GM20000 (cell line): ENCODE measurements around the gene ZKSCAN5.
A peak's percentile ranks its signal among the peaks of the same experiment; 100 is the strongest.
"Not testable (repeated sequence)": the region's sequence is repeated elsewhere in the genome, so short reads cannot be mapped to it uniquely, and the experiment has no call there.

Experiments used
- DNase-seq: peaks from one replicate; pipeline ENCODE4 v3.0.0; 2012; ENCODE audit warnings: low spot score
- TF ChIP-seq, protein P1 (sequence below): IDR thresholded peaks from 2 replicates; pipeline ENCODE4 v1.5.1; 2012; ENCODE audit warnings: mild to moderate bottlenecking, control low read depth; ENCODE audit errors: extremely low read depth, missing control alignments

The ZKSCAN5 gene

DNA sequence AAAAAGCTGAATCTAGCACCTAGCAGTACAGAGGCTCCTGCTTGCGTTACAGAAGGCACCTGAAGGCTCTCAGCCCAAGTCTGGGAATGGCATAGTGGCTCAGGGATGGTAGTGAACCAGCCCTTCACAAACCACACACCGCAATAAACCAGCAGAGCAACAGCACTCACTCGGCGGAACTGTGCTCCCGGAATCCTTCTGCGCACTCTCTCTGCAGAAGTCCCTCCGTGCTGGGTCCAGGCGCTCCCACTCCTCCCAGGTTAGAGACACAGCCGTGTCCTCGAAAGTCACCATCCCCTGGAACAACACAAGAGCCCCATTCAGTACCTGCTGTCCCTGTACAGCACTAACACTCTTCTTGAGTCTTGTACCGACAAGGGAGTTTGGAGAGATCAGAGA is 5.9 kb upstream of the ZKSCAN5 start:
- no peak for DNase-seq
- TF ChIP-seq, protein P1, sequence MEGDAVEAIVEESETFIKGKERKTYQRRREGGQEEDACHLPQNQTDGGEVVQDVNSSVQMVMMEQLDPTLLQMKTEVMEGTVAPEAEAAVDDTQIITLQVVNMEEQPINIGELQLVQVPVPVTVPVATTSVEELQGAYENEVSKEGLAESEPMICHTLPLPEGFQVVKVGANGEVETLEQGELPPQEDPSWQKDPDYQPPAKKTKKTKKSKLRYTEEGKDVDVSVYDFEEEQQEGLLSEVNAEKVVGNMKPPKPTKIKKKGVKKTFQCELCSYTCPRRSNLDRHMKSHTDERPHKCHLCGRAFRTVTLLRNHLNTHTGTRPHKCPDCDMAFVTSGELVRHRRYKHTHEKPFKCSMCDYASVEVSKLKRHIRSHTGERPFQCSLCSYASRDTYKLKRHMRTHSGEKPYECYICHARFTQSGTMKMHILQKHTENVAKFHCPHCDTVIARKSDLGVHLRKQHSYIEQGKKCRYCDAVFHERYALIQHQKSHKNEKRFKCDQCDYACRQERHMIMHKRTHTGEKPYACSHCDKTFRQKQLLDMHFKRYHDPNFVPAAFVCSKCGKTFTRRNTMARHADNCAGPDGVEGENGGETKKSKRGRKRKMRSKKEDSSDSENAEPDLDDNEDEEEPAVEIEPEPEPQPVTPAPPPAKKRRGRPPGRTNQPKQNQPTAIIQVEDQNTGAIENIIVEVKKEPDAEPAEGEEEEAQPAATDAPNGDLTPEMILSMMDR: no peak

DNA sequence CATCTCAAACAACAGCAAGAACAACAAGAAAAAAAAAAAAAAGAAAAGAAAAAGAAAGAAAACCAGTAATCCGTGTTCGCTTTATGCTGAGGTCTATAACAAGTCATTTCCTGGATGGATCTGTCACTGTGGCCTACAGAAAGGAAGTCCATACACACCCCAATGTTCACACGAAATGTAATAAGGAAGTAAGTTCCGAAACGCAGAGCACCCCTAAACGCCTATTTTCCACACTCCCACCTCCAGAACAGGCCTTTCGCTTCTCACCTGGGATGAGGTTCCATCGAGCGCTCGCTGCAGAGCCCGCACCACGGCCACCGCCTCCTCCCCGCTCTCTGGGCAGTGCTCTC is 5.1 kb upstream of the ZKSCAN5 start:
- no peak for DNase-seq
- TF ChIP-seq, protein P1: no peak

DNA sequence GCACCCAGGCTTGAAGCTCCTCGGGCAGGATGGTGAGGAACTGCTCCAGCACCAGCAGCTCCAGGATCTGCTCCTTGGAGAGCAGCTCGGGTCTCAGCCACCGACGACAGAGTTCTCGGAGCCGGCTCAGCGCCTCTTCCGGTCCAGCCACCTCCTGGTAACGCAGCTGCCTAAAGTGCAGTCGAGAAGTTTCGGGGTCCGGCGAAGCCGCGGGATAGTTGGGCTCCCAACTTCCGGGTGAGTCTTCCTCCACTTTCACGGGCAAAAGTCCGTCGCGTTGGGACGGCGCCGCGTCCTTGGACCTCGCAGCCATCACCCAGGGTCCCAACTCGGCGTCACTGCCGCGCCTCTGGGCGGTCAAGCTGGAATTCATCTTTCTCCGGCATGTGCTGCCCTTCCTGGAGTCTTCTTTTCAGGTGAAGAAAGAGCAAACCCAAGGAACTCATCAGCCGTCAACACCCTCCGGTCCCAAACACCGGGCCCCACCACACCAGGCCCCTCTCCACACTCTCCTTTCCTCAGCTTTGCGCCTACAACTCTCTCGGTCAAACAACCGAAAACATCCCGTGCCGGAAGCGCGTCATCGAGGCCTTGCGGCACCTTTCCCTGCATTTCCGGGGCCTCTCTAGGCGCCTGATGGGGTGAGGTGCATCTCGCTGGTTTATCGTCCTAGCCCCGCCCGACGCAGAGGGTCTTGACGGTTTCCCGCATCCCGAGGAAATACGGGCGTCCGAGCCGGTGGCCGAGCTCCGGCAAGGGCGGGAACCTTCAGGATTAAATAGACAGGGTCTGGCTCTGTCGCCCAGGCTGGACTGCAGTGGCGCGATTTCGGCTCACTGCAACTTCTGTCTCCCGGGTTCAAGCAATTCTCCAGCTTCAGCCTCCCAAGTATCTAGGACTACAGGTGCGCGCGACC is 4.5 kb upstream of the ZKSCAN5 start, which contains the start of gene ZNF394:
TSS of gene ZNF394 (minus strand) at position 561 of the 916 bp plus-strand sequence. CDS start at position 373, 188 bp downstream.
- TF ChIP-seq, protein P1: no peak

DNA sequence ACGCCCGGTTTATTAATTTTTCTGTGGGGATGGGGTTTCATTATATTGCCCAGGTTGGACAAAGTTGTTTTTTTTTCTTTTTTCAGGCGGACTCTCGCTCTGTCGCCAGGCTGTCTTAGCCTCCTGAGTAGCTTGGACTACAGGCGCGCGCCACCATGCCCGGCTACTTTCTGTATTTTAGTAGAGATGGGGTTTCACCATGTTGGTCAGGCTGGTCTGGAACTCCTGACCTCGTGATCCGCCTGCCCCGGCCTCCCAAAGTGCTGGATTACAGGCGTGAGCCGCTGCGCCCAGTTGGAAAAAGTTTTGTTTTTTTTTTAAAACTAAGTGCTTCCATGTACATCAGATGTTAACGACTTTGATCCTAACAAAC is 3.8 kb upstream of the ZKSCAN5 start:
- DNase-seq: no peak
- TF ChIP-seq, protein P1: no peak

More for the DNA sequence above, 4.5 kb upstream of the ZKSCAN5 start, which contains the start of gene ZNF394:
- peak; percentile 83 for DNase-seq

DNA sequence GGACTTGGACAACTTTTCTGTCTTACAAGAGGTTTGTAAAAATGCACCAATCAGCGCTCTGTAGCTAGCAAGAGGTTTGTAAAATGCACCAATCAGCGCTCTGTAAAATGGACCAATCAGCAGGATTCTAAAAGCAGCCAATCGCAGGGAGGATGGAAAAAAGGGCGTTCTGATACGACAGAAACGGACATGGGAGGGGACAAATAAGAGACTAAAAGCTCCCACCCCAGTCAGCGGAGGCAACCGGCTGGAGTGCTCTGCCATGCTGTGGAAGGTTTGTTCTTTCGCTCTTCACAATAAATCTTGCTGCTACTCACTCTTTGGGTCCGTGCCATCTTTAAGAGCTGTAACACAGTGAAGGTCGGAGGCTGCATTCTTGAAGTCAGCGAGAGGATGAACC is 3.2 kb upstream of the ZKSCAN5 start:
- not testable (repeated sequence) for DNase-seq

DNA sequence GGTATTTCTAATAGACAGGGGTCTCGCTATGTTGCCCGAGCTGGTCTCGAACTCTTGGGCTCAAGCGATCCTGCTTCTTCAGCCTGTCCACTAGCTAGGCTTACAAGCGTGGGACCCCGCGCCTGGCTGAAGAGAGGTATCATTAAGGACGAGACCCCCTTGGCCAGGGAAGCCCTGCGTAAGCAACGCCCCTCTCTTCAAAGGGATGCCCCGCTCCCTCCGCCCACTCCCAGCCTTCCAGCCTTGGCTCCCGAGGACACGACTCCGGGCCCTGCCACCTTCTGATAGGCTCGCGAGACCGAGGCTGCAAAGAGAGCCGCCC is 220 bp upstream of the ZKSCAN5 start:
- TF ChIP-seq, protein P1: no peak
- no peak for DNase-seq

DNA sequence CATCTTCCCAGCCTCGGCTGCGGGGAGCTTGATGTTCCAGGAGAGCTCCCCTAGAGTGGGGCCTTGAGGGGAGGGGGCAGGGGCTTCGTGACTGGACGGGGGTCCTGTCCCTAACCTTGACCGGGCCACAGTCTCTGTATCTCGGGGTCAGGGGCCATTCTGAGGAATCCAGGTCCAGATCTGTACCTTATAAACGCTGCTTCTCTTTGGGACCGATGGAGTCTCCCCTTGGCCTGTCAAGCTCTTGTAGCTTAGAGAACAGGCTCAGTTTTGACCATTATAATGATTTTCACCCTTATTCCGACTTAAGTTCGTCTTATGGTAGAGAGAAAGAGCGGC is 831 bp downstream of the ZKSCAN5 start:
- DNase-seq: no peak
- TF ChIP-seq, protein P1: no peak

DNA sequence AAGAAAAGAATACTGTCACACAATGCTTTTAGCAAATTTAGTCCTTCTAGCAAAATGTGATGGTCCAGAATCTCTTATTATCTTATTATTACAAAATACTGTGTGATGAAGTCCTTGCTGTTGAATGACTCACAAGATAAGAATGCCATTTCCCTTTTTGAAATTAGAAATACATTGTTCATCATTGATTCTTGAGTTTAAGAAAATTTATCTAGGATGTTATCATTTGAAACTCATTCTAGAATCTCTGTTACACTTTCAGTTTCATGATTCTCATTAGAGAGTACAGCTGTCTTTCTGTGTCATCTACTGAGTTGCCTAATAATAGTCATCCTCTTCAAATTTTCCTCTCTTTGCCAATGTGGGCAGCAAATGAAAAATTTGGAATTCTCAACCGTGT is 9.6 kb downstream of the ZKSCAN5 start:
- peak; percentile 42 for DNase-seq
- TF ChIP-seq, protein P1: no peak
